Mesodermal cell (in vitro differentiated cells): ENCODE results near the gene PCSK6.

Experiments used
- H3K27ac ChIP-seq: 2 replicates; pipeline ENCODE4 v1.7.0; 2013; ENCODE audit warnings: mild to moderate bottlenecking, low read depth, low read length, moderate library complexity; ENCODE audit not compliant: severe bottlenecking
- H3K36me3 ChIP-seq: 2 replicates; pipeline ENCODE4 v1.7.1; 2013; ENCODE audit warnings: mild to moderate bottlenecking, low read length, moderate library complexity; ENCODE audit not compliant: control insufficient read depth, insufficient read depth
- H3K4me1 ChIP-seq: one replicate; pipeline ENCODE4 v1.7.1; 2013; ENCODE audit warnings: mild to moderate bottlenecking, low read length; ENCODE audit not compliant: insufficient read depth, control insufficient read depth, poor library complexity, severe bottlenecking
- H3K4me3 ChIP-seq: 2 replicates; pipeline ENCODE4 v1.7.0; 2013; ENCODE audit warnings: low read length, control low read depth, mild to moderate bottlenecking; ENCODE audit not compliant: insufficient read depth, poor library complexity, severe bottlenecking; ENCODE audit errors: extremely low read depth
- H3K9me3 ChIP-seq: 2 replicates; pipeline ENCODE4 v1.7.1; 2013; ENCODE audit warnings: mild to moderate bottlenecking, low read length, moderate library complexity; ENCODE audit not compliant: control insufficient read depth
- WGBS, 2 experiments: methylation state at CpG; one replicate each; pipeline ENCODE4 v1.1.5; 2013; ENCODE audit warnings: missing lambda C conversion rate in 2 of 2; ENCODE audit not compliant: insufficient coverage in 2 of 2; 5-methylcytosine and 5-hydroxymethylcytosine counted together

The PCSK6 gene

DNA sequence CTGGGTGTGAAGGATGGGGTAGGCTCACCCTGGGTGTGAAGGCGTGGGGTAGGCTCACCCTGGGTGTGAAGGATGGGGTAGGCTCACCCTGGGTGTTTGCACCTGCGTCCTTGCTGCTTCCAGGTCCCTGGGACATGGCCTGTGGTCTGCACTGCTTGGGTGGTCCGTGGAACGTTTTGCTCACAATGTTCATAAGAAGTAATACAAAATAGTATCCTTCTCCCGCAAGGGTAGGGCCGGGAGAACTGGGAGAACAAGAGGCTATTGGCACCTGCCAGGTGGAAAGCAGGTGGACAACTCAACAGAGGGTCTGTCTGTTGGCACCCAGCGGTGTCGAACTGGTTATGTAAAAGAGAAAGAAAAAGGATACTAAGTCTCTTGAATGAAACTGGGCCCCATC is 17.0 kb upstream of the PCSK6 start:
- H3K4me1 ChIP-seq: no peaks in the 10 kb centered on the region
- no peaks in the 10 kb centered on the region for H3K9me3 ChIP-seq
- H3K4me3 ChIP-seq: no peak overlapping the region
- no peaks in the 10 kb centered on the region for H3K36me3 ChIP-seq
- WGBS, 2 experiments: 82 to 100% methylated on average over 2 to 6 of the region's 8 CpGs
- H3K27ac ChIP-seq: no peak overlapping the region

- no peak overlapping the region for H3K27ac ChIP-seq
- no peaks in the 10 kb centered on the region for H3K4me1 ChIP-seq
- WGBS, 2 experiments: 81 to 86% methylated on average over 12 to 14 of the region's 18 CpGs
- no peaks in the 10 kb centered on the region for H3K9me3 ChIP-seq
- H3K4me3 ChIP-seq: no peak overlapping the region
- H3K36me3 ChIP-seq: no peaks in the 10 kb centered on the region
Observed at GRCh38 chr15:101505610-101506337, 16.3 kb upstream of the PCSK6 start.

DNA sequence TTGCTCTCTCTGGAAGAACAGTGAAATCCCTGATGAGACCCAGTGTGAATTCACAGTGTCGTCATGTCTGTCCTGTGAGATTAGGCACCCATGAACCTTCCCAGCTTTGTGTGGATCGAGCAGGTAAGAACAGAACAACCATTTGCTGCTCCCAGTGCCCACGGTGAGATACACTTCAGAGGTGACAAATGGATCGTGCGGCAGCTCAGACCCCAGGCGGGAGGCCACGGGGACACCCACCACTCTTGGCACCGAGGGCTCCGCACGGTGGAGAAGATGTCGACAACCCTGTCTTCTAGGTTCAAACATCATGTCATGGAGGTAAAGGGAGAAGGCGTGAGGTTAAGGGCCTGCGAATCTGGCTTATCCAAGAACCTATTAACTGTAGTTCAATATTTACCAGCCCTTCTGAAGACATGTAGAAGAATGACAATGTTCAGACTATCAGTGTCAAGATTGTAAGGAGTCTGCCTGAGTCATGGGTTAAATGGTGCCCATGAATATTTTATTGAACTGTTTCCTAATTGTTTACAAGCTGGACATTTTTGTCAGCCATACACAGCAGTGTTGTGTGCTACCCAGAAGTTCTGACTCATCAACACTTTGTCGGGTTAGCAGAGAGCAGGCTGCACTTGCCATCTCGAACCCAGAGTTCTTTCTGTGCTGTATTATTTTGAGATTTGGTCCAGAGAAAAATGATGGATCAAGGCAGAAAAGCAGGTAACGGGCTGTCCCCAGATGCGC is 15.5 kb upstream of the PCSK6 start:
- H3K4me3 ChIP-seq: no peak overlapping the region
- 84 to 94% methylated on average over 14 to 15 of the region's 17 CpGs for WGBS, 2 experiments
- H3K4me1 ChIP-seq: no peaks in the 10 kb centered on the region
- H3K36me3 ChIP-seq: no peaks in the 10 kb centered on the region
- H3K27ac ChIP-seq: no peak overlapping the region
- no peaks in the 10 kb centered on the region for H3K9me3 ChIP-seq

GRCh38 chr15:101504373-101504772 is 14.9 kb upstream of the PCSK6 start:
- 91 to 94% methylated on average over 8 to 9 of the region's 9 CpGs for WGBS, 2 experiments
- Histone ChIP-seq H3K27ac (no peak overlapping the region), H3K36me3 (no peaks in the 10 kb centered on the region), H3K4me3 (no peak overlapping the region), H3K9me3 (no peaks in the 10 kb centered on the region), H3K4me1 (no peaks in the 10 kb centered on the region)

DNA sequence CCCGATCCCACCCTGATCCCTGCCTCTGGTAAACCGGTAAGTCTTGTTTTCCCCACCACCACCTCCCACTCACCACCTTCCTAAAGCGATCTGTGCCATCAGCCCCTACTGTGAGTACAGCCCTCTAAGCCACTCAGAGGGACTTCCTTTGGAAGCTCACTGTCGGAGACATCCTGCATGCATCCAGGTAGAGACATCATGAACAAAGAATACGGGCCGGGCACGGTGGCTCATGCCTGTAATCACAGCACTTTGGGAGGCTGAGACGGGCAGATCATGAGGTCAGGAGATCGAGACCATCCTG is 13.7 kb upstream of the PCSK6 start:
- H3K4me3 ChIP-seq: no peak overlapping the region
- H3K27ac ChIP-seq: no peak overlapping the region
- H3K4me1 ChIP-seq: no peaks in the 10 kb centered on the region
- H3K9me3 ChIP-seq: no peaks in the 10 kb centered on the region
- WGBS, 2 experiments: 90 to 92% methylated on average over 7 of the region's 9 CpGs
- H3K36me3 ChIP-seq: no peaks in the 10 kb centered on the region

DNA sequence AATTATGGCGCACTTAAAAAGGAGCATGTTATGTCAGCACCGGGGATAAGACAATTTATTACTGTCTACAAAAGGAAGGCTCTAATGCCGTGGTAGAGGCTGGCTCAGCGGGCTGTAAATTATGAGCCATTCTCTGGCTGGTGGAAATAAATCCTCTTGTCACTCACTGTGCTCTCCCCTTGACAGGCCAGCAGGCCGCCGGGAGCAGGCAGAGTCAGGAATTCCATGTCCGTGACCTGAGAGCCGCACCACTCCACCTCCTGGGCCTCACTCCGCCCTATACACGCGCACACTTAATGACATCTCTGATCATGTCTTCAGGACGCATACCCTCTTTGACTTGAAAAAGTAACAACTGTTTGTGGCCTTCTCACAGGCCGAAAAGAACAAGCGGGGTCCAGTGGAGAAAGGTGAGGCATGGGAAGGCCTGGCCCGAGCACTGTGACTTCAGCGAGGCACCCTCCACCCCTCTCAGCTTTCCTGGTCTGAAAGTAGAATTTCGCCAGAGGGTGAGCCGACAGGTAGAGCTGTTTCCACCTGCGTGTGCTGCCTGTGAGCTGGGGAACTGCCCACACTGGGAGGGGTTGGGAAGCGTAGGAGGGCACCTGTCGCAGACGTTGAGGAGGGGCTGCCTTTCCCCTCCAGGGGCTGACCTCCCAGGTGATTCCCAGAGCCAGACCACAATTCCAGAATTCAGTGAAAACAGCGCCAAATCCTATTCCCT is 13.2 kb upstream of the PCSK6 start:
- Histone ChIP-seq H3K27ac (no peak overlapping the region), H3K4me1 (no peaks in the 10 kb centered on the region), H3K9me3 (no peaks in the 10 kb centered on the region), H3K36me3 (no peaks in the 10 kb centered on the region), H3K4me3 (no peak overlapping the region)
- 90 to 94% methylated on average over 20 to 22 of the region's 23 CpGs for WGBS, 2 experiments

DNA sequence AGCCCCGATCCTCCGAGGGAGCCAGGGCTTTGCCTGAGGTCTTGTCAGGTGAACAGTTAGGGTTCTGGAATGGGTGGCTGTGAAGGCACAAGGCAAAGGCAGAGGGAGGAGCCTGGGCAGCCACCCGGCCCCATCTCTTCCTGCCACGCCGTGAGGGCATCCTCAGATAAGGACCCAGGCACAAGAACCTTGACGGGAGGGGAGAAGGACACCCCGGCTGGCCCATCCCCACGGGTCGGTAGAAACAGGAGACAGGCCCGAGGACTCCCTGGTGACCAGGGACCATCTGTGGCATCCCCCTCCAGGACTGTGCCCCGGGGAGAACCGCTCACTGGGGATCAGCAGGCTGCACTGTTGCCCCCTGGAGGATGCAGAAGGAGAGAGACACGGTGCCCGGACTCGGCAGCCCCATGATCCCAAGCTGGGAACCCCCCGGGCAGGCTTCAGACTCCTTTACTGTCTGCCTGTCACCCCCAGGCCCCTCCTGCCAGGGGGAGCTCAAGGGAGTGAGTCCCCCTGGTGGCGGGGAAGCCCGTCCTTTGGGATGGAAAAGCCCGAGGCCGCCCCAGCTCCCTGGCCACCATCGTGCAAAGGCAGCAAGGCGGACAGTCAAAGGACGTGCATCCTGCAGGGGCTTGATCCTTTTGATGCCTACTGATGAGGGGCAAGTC is 12.3 kb upstream of the PCSK6 start:
- Histone ChIP-seq H3K9me3 (no peaks in the 10 kb centered on the region), H3K4me3 (no peak overlapping the region), H3K4me1 (no peaks in the 10 kb centered on the region), H3K27ac (peak overlapping the region; percentile 19), H3K36me3 (no peaks in the 10 kb centered on the region)
- 48% methylated on average over 19 of the region's 23 CpGs for WGBS, 2 experiments

DNA sequence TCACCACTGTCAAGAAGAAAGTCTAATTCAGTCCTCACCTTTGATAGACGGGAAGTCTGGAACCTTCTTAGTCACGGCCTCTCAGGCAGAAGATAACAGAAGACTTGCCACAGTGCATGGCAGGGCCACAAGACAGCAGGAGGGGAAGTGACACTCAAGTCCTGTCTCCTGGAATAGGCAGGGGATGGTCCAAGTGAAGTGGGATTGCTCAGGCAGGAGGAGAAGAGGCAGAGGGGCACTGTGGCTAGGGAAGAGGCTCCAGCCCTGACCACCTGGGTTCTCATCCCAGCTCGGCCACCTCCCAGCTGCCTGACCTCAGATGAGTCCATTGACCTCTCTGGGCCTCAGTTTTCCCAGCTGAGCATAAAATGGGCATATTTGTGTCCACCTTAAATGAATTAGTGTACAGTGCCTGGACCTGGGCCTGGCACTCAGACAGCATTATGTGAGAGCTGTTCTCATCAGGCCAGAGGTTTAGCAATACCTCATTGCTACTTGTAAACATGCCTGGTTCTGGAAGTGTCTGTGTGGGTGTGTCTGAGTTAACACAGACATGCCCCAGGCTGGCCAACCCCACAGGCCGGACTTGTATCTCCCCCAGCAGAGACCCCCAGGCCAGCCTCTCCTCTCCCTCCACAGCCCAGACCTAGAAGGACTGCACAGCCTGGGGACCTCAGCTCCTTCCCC is 11.5 kb upstream of the PCSK6 start:
- WGBS, 2 experiments: 57 to 60% methylated on average over 3 of the region's 4 CpGs
- no peak overlapping the region for H3K4me3 ChIP-seq
- no peaks in the 10 kb centered on the region for H3K4me1 ChIP-seq
- H3K9me3 ChIP-seq: no peaks in the 10 kb centered on the region
- H3K27ac ChIP-seq: peak overlapping the region; percentile 19
- H3K36me3 ChIP-seq: no peaks in the 10 kb centered on the region

DNA sequence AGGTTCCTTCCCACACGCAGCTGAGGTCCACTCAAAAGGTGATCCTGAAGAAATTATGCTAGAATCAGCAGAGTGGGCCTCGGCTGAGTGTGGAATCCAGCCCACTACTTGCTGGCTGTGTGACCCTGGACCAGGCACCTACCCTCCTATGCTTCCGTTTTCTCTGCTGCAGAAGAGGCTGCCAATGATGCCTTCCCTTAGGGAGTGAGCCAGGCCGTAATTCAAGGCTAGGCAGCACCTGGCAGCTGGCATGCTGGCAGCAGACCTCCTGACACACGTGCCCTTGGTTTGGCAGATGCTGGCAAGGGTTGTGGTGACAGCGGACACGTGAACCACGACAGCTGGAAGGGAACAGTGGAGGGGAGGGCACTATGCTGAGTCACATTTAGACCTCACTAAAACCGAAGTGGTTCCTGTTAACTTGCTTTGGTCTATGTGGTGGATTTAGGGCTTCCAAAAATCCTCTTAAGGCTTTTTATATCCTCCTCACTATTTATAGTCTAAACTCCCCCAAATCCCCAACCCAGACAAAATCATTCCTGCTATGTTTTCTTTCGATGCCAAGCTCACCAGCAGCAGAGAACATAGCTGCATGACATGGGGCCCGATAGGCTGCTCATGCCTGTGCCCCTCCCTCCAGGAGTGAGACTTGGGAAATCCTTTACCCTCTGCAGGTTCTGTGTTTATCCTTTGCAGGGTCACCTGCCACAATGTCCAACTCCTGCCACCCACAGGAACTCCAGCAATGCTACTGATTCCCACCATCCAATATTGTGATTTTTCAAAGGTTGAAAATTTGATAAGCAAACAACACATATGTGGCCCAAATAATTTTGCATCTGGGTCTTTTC is 10.6 kb upstream of the PCSK6 start:
- H3K27ac ChIP-seq: no peak overlapping the region
- no peak overlapping the region for H3K4me3 ChIP-seq
- no peaks in the 10 kb centered on the region for H3K4me1 ChIP-seq
- no peaks in the 10 kb centered on the region for H3K36me3 ChIP-seq
- no peaks in the 10 kb centered on the region for H3K9me3 ChIP-seq
- WGBS, 2 experiments: 91 to 93% methylated on average over 9 to 11 of the region's 11 CpGs
